PC-3 (cell line): ENCODE data around the gene HNF1A.

Source experiments
- EZH2 ChIP-seq: fragments of 300-600 bp; sonication (generic); IDR thresholded peaks from one replicate; pipeline ENCODE4 v1.6.1; 2017; ENCODE audit warnings: antibody characterized with exemption, mild to moderate bottlenecking, low read length; ENCODE audit not compliant: unreplicated experiment
- EZH2phosphoT487 ChIP-seq: fragments of 300-600 bp; sonication (generic); IDR thresholded peaks from 2 replicates; pipeline ENCODE4 v1.6.1; 2018; ENCODE audit warnings: mild to moderate bottlenecking, antibody characterized with exemption, low read length, borderline replicate concordance
- TF ChIP-seq, protein P1 (sequence below): fragments of 300-600 bp; sonication (generic); conservative IDR thresholded peaks from 2 replicates; pipeline ENCODE4 v1.5.1; 2017; ENCODE audit warnings: antibody characterized with exemption, low read depth, mild to moderate bottlenecking, low read length

- TF ChIP-seq, protein P1, sequence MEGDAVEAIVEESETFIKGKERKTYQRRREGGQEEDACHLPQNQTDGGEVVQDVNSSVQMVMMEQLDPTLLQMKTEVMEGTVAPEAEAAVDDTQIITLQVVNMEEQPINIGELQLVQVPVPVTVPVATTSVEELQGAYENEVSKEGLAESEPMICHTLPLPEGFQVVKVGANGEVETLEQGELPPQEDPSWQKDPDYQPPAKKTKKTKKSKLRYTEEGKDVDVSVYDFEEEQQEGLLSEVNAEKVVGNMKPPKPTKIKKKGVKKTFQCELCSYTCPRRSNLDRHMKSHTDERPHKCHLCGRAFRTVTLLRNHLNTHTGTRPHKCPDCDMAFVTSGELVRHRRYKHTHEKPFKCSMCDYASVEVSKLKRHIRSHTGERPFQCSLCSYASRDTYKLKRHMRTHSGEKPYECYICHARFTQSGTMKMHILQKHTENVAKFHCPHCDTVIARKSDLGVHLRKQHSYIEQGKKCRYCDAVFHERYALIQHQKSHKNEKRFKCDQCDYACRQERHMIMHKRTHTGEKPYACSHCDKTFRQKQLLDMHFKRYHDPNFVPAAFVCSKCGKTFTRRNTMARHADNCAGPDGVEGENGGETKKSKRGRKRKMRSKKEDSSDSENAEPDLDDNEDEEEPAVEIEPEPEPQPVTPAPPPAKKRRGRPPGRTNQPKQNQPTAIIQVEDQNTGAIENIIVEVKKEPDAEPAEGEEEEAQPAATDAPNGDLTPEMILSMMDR = peak; percentile 84
- TF ChIP-seq EZH2 = no peak
- no peak for TF ChIP-seq EZH2phosphoT487
Observed at GRCh38 chr12:121005346-121005815, 27.0 kb downstream of the HNF1A start.
